Activated T-cell treated with anti-CD3 and anti-CD28 coated beads, Interleukin-2, amount 50 U/mL, for 72 hours (primary cell): Measurements from ENCODE around the gene GPC6. TPM values are rescaled to one million over a fixed set of nuclear protein-coding genes. Genes with fewer than 3 reads are reported as not detected.

Experiments
- ATAC-seq, 2 donors: fragments of 150-1000 bp; cut with Tn5 transposase; replicated peaks in 1 of 2; 2 replicates each; pipeline ENCODE4 v1.10.0; 2021; ENCODE audit warnings: moderate library complexity in 2 of 2, mild to moderate bottlenecking in 1 of 2
- DNase-seq, 2 donors: peaks; one replicate each; pipeline ENCODE4 v3.0.0; 2021 to 2022; ENCODE audit warnings: mixed read lengths in 1 of 2
- H3K27ac Mint-ChIP-seq: one replicate; pipeline ENCODE4 v1.8.0; 2022; ENCODE audit warnings: mild to moderate bottlenecking, moderate library complexity, mixed read lengths
- H3K27me3 Mint-ChIP-seq: one replicate; pipeline ENCODE4 v1.8.0; 2022; ENCODE audit warnings: low read depth, mixed read lengths
- H3K36me3 Mint-ChIP-seq, 2 donors: one replicate each; pipeline ENCODE4 v1.8.0; 2022; ENCODE audit warnings: mixed read lengths in 2 of 2, mild to moderate bottlenecking in 1 of 2; ENCODE audit not compliant: insufficient read depth in 2 of 2
- H3K4me1 Mint-ChIP-seq: one replicate; pipeline ENCODE4 v1.8.0; 2022; ENCODE audit warnings: low read depth, mixed read lengths
- H3K4me3 Mint-ChIP-seq, 2 donors: one replicate each; pipeline ENCODE4 v1.8.0; 2022; ENCODE audit warnings: mild to moderate bottlenecking in 2 of 2, mixed read lengths in 2 of 2, moderate library complexity in 2 of 2
- H3K9me3 Mint-ChIP-seq, 2 donors: one replicate each; pipeline ENCODE4 v1.8.0; 2022; ENCODE audit warnings: mixed read lengths in 2 of 2
- total RNA-seq, 2 donors: library from RNA; stranded (reverse); gene quantifications; one replicate each; pipeline ENCODE4 v1.2.3, GENCODE V29; 2022

The GPC6 gene
- total RNA-seq, 2 donors from 2014 or later, result not detected

DNA sequence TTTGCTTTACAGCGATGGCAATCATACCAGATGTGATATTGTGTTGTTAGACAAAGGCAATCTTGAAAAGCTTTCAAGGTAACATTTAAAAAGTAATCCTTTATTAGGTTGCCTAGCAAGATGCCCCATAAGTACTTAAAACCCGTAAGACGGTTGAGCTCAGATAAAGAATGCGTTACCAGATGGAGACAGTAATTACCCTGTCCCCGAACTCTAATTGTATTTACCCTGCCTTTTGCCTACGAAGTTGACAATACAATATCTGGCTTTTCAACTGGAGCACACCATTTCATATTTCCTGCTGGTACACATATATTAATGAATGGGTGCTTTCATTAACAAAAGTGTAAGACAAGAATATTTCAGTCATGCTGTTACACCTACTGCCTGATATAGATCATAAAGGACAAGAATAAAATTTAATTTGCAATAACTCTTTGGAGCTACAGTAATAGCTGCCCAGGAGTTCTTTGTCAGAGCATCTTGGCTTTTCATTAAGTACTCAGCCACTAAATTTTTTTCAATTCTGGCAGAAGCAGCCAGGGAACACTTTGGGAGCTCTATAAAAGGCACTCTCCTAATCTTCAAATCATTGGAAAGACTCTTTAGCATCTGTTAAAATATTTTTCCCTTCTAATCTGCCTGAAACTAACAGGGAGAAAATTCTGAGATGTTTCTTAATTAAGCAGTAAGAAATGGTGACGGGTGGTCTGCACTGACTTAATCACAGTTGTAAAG is 1189.1 kb downstream of the GPC6 start:
- no peaks in the 10 kb centered on the region for H3K27me3 Mint-ChIP-seq
- H3K4me3 Mint-ChIP-seq, result no peak overlapping the region
- no peak for ATAC-seq
- H3K27ac Mint-ChIP-seq, result no peak overlapping the region
- H3K36me3 Mint-ChIP-seq, result peaks cover 13 to 25% of the 10 kb centered on the region in 2 donors
- H3K4me1 Mint-ChIP-seq, result peaks cover 71% of the 10 kb centered on the region
- DNase-seq, result no peak
- H3K9me3 Mint-ChIP-seq, result peaks cover 8 to 10% of the 10 kb centered on the region in 2 donors

DNA sequence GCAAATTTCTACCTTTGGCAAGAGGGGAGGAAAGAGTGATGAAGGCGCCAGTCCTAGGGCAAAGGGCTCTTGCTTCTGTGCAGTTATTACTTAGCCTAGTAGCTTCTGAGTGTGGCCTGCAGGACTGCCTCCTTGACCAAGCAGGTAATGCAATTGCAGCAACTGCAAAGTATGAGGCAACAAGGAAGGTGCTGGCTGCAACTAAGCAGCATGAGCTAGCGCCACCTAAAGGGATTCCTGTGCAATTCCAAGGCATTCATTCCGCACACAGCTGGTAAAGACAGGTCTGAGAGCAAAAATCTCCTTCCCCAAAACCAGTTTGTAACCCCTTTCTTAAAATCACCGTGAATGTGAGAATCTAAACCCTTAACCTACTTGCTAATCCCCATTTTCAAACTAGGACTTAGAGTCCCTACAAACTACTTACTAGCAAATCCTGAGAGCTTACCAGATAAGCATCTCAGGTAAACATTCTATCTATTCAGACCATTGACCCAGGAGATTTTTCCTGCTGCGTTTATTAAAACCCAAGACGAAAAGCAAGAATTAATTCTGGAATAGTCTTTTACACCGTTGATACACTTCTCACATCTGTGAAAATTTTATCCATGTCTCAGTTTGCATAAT is 1190.0 kb downstream of the GPC6 start:
- peaks cover 18 to 34% of the 10 kb centered on the region in 2 donors for H3K36me3 Mint-ChIP-seq
- peaks cover 71% of the 10 kb centered on the region for H3K4me1 Mint-ChIP-seq
- no peak overlapping the region for H3K27ac Mint-ChIP-seq
- H3K9me3 Mint-ChIP-seq, result peaks cover 11% of the 10 kb centered on the region in 2 donors
- H3K27me3 Mint-ChIP-seq, result no peaks in the 10 kb centered on the region
- DNase-seq (no peak), ATAC-seq (no peak)
- no peak overlapping the region for H3K4me3 Mint-ChIP-seq

DNA sequence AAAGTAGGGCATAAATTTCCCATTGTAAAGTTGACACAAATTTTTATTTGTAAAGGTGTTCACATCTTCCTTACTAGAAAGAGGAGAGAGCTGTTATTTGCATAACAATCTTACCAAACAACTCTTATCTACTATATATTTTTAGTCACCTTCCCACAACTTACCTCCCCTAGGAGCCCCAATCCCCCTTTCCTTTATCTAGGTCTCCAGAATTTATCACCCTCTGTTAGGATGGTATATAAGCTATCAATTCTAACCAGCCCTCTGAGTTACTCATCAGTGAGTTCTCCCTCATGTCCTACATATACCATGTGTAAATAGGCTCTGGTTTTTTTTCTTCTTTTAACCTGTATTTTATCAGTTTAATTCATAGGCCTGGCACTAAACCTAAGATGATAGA is 1190.7 kb downstream of the GPC6 start:
- H3K4me3 Mint-ChIP-seq, result no peak overlapping the region

DNA sequence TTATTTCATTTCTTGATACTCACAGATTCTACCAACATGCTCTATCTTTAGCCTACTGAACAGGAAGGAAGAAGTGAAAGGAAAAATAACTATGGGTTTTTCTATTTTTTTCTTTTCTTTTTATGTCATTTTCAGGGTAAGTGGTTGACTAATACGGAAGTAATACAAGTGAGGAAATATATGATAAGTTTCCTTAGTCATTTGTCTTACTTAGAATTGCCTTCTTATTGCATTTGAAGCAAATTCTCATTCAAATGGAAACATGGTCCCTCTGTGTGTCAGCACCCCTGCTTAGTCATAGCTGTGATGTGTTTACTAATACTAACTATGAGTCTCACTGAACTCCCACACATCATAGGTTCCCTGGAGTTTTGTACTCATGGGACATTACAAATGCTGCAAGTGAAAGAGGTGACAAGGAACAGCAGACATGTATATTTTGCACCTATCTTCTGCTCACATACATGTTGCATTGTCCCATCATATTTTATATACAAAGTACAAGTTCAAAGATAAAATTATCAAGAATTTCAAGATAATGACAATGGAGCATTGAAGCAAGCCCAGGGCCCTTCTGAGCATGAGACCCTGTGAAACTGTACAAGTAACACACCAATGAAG is 1192.8 kb downstream of the GPC6 start:
- H3K27me3 Mint-ChIP-seq, result peaks cover 5% of the 10 kb centered on the region
- peaks cover 53% of the 10 kb centered on the region for H3K4me1 Mint-ChIP-seq
- peaks cover 13 to 14% of the 10 kb centered on the region in 2 donors for H3K9me3 Mint-ChIP-seq
- H3K36me3 Mint-ChIP-seq, result peaks cover 19 to 42% of the 10 kb centered on the region in 2 donors
- peak overlapping the region; percentile 79 to 95 for H3K4me3 Mint-ChIP-seq
- DNase-seq, result peak; percentile 51 to 64
- H3K27ac Mint-ChIP-seq, result peak overlapping the region; percentile 99
- peak; percentile 95 to 96 for ATAC-seq

More for the DNA sequence above, 1190.7 kb downstream of the GPC6 start:
- Mint-ChIP-seq H3K4me1 (peaks cover 64% of the 10 kb centered on the region), H3K36me3 (peaks cover 19 to 41% of the 10 kb centered on the region in 2 donors), H3K9me3 (peaks cover 13% of the 10 kb centered on the region in 2 donors), H3K27ac (no peak overlapping the region), H3K27me3 (no peaks in the 10 kb centered on the region)
- DNase-seq, result no peak
- ATAC-seq, result no peak

DNA sequence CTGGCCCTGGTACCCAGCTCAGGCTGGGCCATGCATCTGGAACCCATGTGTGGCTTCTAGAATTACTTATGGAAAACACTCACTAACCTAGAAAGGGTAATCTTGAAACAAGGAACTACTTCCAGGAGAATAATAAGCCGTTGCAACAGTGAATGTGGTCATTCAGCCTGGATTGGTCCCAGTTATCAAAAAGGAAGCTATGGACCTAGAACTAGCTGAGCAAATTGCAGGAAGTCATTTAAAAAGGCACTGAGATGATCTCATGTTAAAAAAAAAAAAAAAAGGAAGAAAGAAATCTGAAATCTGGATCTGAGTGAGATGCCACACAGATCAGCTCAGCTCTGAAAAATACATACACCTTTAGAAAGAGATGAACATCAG is 1193.3 kb downstream of the GPC6 start:
- ATAC-seq (no peak), DNase-seq (no peak)
- Mint-ChIP-seq H3K36me3 (peaks cover 19 to 42% of the 10 kb centered on the region in 2 donors), H3K27ac (peak overlapping the region; percentile 99), H3K4me3 (peak overlapping the region; percentile 79 to 95), H3K9me3 (peaks cover 13 to 14% of the 10 kb centered on the region in 2 donors), H3K27me3 (peaks cover 10% of the 10 kb centered on the region), H3K4me1 (peaks cover 51% of the 10 kb centered on the region)

DNA sequence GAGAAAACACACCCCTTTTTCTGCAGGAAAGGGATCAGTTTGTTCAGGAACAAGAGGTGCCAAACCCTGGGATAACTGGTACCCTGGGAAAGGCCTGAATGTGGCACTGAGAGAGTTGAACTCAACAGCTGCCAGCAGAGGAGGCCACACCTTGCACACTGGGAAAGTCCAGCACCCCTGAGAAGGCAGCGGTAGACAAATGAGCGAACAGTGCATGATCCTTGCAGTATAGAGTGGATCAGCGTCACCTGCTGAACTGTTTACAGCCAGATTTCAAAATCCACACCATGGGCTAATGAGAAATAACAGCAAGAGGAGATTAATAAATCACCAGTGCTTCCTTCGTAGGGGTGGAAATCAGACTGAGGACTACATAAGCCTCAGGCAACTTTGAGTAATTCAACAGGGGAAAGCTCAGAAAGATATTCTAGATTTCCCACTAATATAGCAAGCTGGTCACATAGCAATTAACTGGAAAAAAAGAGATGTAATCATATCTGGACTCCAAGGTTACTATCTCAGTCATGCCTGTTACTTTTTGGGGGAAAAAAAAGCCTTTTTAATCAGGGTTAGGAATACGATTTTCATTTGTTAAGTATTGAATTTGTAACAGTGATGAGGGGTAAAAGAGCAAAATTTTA is 1200.8 kb downstream of the GPC6 start:
- peaks cover 0 to 4% of the 10 kb centered on the region in 2 donors for H3K9me3 Mint-ChIP-seq
- H3K4me1 Mint-ChIP-seq, result peaks cover 23% of the 10 kb centered on the region
- H3K27ac Mint-ChIP-seq, result no peak overlapping the region
- ATAC-seq, result no peak
- no peak overlapping the region for H3K4me3 Mint-ChIP-seq
- H3K27me3 Mint-ChIP-seq, result peaks cover 15% of the 10 kb centered on the region
- peaks cover 0 to 4% of the 10 kb centered on the region in 2 donors for H3K36me3 Mint-ChIP-seq
- no peak for DNase-seq

DNA sequence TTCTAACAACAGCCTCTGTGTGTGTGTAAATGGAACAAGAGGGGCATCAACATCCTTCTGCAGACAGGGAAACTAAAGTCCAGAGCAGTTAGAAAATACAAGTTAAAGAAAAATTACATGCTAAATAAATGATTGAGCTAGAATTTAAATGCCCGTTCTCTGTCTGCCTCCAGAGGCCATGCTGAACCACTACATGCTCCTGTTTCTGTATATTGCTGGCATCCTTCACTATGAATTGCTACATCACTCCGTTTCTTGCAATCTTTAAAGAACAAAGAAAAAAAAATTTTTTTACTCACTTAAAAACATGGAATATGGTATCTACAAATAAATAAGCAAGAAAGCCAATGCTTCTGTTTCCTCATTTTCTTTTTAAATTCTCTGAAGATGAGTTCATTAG is 1205.0 kb downstream of the GPC6 start:
- H3K4me1 Mint-ChIP-seq, result peaks cover 42% of the 10 kb centered on the region
- H3K9me3 Mint-ChIP-seq, result peaks cover 0 to 3% of the 10 kb centered on the region in 2 donors
- DNase-seq (no peak), ATAC-seq (no peak)
- H3K27ac Mint-ChIP-seq, result no peak overlapping the region
- H3K4me3 Mint-ChIP-seq, result no peak overlapping the region
- H3K27me3 Mint-ChIP-seq, result no peaks in the 10 kb centered on the region
- peaks cover 0 to 3% of the 10 kb centered on the region in 2 donors for H3K36me3 Mint-ChIP-seq

DNA sequence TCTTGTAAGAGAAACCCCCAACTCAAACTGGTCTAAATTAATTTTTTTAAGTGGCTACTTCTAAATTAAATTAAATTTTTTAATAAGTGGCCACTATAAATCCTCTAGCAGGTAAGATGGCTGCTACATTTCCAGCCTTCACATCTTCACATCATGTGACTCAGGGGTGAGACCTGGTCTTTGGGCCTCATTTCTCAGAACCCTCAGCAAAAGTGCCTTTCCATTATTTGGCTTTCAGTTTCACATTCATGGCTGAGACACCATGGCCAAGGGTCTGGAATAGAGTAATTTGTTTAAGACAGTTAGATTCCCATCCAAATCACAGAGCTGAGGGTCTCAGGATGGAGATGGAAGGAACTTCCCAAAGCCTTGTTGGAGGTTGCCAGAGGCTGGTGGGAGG is 1205.4 kb downstream of the GPC6 start:
- H3K4me3 Mint-ChIP-seq, result peak overlapping the region in 1 of 2 donors; percentile 69
- ATAC-seq (peak; percentile 43 to 66), DNase-seq (no peak)
- peaks cover 42% of the 10 kb centered on the region for H3K4me1 Mint-ChIP-seq
- no peaks in the 10 kb centered on the region for H3K27me3 Mint-ChIP-seq
- H3K27ac Mint-ChIP-seq, result peak overlapping the region; percentile 0
- H3K9me3 Mint-ChIP-seq, result peaks cover 0 to 3% of the 10 kb centered on the region in 2 donors
- peaks cover 0 to 3% of the 10 kb centered on the region in 2 donors for H3K36me3 Mint-ChIP-seq

DNA sequence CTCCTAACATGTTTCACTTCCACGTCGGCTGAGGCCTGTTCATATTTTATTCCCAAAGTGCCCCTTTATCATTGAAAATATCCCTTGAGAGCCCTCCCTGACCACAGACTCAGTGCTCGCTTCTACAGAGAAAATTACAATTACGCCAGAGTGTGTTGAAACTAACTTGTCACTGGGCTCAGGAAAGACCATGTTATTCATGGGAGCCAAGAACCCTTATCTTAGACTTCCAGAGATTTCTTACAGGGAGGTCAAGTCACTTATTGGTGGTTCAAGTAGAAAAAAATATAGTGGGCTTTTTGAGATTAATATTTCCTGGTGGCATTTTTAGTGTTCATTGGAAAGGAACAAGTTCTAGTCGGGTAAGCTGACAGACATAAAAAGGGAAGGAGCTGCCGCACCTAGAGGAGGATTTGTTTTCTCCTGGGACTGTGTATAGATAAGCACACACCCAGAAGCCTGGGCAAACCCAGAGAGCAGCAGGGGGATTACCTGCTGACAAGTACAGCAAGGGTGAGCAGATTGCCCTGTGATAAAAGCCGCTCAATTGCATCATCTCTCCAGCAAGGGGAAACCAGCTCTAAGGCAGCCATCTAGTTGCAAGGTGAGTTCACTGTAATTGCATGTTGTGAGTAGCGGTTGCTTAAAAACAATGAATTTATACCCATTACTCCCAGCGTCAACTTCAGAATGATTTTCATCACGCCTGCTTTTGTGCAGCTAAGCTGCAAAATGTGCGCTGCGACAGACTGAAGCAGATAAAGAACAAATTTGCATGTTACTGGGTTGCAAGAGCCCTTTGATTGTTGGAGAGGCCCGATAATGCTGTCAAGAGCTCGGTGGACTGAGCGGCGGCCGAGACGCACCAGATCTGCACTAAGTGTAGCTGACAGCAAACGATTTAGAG is 1206.7 kb downstream of the GPC6 start:
- DNase-seq (peak; percentile 61 to 63), ATAC-seq (peak; percentile 95 to 97)
- Mint-ChIP-seq H3K4me3 (peak overlapping the region; percentile 41 to 56), H3K27ac (peak overlapping the region; percentile 75), H3K36me3 (peaks cover 0 to 3% of the 10 kb centered on the region in 2 donors), H3K27me3 (no peaks in the 10 kb centered on the region), H3K4me1 (peaks cover 42% of the 10 kb centered on the region), H3K9me3 (peaks cover 0 to 3% of the 10 kb centered on the region in 2 donors)

DNA sequence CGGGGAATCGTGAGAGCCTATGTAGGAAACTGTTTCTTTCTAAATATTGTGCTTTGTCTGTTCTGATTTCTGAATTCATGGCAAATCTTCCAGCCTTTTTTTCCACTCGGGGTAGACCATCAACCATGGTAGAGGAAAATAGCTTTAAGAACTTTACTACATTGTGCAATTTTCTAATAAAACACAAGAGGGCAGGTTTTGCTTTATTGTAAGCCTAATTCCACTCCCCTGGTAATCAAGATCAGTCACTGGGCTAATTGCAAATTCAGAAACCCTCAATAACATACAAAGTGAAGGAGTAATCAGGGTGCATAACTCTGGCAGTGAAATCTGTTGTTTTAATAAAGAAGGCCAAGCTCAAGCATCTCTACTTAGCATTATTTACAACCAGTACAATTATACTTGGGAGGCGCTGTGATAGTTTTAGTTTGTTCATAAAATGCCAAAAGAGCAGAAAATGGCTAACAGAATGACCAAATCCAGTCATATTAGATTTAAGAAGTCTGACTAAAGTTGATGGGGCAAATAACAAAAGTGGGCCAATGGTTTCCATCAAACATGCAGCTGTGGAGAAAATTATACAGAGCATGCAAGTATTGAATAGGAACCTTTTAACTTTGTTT is 1209.1 kb downstream of the GPC6 start:
- ATAC-seq (peak in 1 of 2 donors; percentile 30), DNase-seq (no peak)
- H3K27me3 Mint-ChIP-seq, result peaks cover 5% of the 10 kb centered on the region
- peaks cover 0 to 3% of the 10 kb centered on the region in 2 donors for H3K36me3 Mint-ChIP-seq
- no peak overlapping the region for H3K4me3 Mint-ChIP-seq
- peaks cover 0 to 3% of the 10 kb centered on the region in 2 donors for H3K9me3 Mint-ChIP-seq
- H3K27ac Mint-ChIP-seq, result no peak overlapping the region
- H3K4me1 Mint-ChIP-seq, result peaks cover 40% of the 10 kb centered on the region

DNA sequence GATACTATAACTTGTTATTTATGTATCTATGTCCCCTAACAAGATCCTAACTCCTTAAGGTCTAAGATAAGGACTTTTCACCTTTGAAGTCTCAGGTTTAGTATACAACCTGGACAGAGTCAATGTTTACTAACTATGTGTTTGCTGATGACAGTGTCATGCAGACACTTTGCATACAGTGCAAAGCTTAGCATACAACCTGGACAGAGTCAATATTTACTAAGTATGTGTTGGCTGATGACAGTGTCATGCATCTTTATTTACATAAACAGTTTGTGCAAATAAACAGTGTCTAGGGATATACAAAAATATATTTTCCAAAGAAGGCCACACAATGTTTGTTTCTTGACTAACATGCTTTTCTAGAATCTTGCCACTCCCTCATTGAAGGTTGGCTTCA is 1218.2 kb downstream of the GPC6 start:
- ATAC-seq, result no peak
- no peaks in the 10 kb centered on the region for H3K27me3 Mint-ChIP-seq
- DNase-seq, result no peak
- H3K36me3 Mint-ChIP-seq, result no peaks in the 10 kb centered on the region
- H3K27ac Mint-ChIP-seq, result no peak overlapping the region
- H3K4me3 Mint-ChIP-seq, result no peak overlapping the region
- H3K4me1 Mint-ChIP-seq, result no peaks in the 10 kb centered on the region
- H3K9me3 Mint-ChIP-seq, result no peaks in the 10 kb centered on the region

DNA sequence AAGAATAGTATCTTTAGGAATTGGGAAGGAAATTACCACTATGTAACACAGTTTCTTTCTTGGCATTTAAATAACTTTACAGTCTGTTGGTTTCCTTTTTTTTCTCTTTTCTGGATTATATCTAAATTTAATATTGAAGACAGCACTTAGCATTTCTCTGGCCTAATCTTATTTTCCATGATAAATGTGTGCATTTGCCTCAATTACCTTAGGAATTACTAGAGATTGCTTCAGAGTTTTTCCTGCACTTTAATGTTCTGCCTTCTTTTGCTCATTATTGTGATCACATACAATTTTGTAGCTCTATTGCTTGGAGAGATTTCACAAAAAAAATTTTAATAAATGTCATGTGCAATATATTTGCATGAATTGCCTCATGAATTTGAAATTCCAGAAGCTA is 1227.7 kb downstream of the GPC6 start:
- DNase-seq (no peak), ATAC-seq (no peak)
- no peak overlapping the region for H3K27ac Mint-ChIP-seq
- no peaks in the 10 kb centered on the region for H3K9me3 Mint-ChIP-seq
- H3K27me3 Mint-ChIP-seq, result peaks cover 7% of the 10 kb centered on the region
- no peak overlapping the region for H3K4me3 Mint-ChIP-seq
- peaks cover 10% of the 10 kb centered on the region for H3K4me1 Mint-ChIP-seq
- H3K36me3 Mint-ChIP-seq, result peaks cover 0 to 1% of the 10 kb centered on the region in 2 donors
